HG03442 (cell line): ENCODE measurements around the gene RAB31.

ENCODE experiments used
- ATAC-seq: cut with Tn5 transposase; IDR thresholded peaks from one replicate; pipeline ENCODE4 v1.9.1; 2021; ENCODE audit warnings: mild to moderate bottlenecking, moderate library complexity; ENCODE audit not compliant: unreplicated experiment

The RAB31 gene

DNA sequence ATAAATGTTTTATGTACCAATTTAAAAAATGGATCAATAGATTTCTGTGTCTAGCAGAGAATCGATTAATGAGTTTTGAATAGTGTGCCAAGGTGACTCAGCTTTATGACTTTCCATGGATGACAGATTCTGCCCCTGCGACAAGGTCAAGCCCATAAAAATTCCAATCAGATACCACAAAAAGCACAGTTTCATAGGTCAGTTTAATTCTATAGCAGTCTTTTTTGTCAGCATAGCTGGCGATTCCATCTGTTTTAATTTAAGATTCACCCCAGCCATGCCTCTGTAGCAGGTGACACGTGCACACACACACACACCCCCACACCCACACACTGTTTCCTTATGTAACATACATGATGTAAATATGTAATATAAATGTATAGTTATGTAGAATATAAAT is 28.9 kb downstream of the RAB31 start:
- no peak for ATAC-seq

DNA sequence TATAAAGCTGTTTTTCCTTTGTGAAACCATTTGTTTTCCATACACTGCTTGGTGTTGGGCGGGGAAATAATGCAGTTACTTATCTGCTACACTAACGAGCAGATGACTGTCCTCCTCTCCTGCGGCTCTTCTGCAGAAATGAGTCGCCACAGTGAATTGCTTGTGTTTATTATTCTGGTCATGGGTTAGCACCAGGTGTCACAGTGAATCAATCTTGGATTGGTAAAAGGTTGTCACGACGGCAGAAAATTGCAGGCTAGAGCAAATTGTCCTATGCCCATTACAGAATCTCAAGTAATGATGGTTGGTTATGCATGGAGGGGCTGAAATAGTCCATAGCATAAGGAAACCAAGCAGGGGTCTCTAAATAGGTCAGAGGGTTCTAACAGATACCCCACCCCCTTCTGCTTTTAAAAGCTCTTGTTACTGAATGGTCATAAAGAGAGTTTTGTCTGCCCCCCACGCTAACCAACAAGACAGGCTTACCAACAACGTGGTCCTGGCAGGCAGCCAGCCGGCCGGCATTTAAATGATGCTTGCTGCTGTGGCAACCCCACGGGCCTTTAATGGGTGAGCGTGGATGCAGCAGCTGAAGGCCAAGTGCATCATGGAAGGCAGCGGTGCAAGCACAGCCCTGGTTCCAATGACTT is 29.5 kb downstream of the RAB31 start:
- ATAC-seq = no peak

- ATAC-seq = no peak
Measured at GRCh38 chr18:9738266-9738969, 30.3 kb downstream of the RAB31 start.

DNA sequence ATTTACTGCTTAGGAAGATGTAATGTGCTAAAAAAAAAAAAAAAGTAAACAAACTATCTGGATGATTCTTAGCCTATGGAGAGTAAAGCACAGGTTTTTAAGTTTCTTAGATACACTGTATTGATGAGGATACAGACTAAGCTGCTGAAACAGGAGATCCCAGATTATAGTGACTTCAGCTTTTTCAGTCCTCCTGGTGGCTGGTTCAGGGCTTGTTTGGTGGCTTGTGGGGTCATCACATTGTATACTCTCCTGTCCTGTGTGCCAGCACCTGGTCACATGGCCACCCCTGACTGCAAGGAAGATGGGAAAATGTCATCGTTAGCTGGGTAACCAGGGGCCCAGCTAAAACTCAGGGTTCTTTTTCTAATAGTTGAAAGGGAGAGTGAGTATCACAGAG is 31.4 kb downstream of the RAB31 start:
- no peak for ATAC-seq

DNA sequence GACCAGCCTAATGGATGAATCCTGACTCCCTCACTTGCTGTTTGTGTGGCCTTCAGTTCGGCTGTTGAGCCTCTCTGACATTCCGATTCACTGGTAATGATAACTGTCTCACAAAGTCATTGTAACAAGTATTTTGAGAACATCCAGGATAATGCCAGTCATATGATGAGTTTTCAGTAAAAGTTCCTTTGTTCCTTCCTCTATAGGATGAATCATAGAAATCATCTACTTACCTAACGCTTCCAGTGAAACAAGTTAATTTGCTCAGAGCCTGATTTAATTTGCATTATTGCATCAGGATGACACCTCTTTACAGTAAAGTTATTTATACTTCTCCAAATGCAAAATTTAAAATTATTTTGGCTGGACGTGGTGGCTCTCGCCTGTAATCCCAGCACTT is 32.0 kb downstream of the RAB31 start:
- no peak for ATAC-seq

- no peak for ATAC-seq
Measured at GRCh38 chr18:9741406-9741792, 33.3 kb downstream of the RAB31 start.

DNA sequence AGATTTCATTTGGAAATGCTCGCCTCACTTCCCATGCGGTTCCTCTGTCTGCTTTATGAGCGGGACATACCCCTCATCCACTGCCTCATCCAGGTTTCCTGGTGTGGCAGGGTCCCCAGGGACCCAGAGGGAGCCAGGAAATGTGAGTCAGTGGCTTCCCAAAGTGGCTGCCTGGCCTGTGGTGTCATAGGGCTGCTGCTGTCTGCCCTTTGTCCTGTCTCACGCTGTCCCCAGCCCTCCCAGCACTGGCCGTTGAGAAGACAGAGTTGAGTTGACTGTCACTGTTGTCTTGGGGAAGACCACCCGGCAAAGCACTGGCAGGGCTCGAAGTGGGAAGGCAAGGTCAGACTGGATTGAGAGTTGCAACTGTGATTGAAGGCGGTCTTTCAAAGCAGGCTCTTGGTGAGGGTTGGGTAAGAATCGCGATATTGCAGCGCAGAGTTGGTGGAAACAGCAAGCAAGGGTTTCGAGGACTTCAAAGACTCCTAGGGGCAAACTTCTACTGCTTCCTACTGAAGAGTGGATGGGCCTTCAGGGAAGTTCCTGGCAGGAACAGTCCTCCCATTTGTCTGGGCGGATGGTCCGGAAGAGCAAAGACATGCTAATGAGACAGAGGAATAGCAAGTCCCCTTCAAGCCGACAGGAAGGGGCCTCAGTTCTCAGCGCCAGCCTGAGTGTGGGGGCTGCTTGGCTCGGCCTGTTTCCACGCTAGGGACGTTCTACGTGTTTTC is 33.9 kb downstream of the RAB31 start:
- ATAC-seq = no peak

- ATAC-seq = no peak
Measured at GRCh38 chr18:9742524-9743131, 34.5 kb downstream of the RAB31 start.

- ATAC-seq = no peak
Measured at GRCh38 chr18:9743200-9744016, 35.3 kb downstream of the RAB31 start.

DNA sequence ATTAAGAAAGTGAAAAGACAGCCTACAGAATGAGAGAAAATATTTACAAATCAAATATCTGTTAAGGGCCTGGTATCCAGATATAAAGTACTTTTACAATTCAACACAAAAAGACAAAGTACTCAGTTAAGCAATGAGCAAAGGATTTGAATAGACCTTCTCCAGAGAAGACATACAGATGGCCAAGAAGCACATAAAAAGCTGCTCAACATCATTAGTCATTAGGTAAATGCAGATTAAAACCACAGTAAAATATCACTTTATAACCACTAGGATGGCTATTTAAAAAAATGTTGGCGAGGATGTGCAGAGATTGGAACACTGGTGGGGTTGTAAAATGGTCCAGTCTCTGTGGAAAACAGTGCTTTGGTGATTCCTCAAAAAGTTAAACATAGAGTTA is 38.9 kb downstream of the RAB31 start:
- no peak for ATAC-seq

DNA sequence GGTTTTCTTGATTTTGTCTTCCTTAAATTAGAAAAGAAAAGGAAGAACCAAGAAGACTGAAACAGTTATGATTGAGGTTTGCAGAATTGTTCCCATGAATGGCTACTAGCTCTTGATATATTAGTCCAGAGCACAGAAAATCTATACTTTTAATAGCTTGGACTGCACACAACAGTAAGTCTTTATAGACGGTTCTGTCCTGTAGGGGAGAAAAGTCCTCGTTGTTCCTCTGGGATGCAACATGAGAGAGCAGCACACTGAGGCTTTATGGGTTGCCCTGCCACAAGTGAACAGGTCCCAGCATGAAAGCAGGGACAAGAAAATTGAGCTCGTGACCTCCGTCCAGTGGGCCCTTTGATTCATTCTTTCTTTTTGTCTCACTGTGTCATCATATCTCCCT is 41.5 kb downstream of the RAB31 start:
- no peak for ATAC-seq

GRCh38 chr18:9750112-9750511 is 42.0 kb downstream of the RAB31 start:
- no peak for ATAC-seq

DNA sequence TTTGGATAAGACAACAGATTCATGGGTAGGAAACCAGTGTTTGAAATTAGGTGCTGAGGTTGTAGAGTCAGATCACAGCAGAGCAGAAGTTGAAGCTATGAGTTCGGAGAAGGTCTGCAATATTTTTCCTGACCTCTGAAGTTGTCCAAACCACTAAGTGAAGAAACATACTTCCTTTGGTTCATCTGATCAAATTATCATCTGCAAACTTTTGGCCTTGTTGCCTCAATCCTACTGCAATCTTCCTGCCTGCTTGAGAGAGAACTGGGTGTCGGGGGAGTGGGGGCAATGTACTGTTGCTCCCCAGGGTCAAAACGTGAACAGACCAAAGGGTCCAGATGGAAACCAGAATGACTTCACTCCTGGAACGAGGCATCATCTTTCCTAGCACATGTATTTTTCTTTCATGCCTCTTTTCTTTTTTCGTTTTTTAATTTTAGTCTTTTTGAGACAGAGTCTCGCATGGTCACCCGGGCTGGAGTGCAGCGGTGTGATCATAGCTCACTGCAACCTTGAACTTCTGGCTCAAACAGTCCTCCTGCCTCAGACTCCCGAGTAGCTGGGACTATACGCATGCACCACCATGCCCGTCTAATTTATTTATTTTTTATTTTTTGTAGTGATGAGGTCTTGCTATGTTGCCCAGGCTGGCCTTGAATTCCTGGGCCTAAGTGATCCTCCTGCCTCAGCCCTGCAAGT is 42.7 kb downstream of the RAB31 start:
- no peak for ATAC-seq

DNA sequence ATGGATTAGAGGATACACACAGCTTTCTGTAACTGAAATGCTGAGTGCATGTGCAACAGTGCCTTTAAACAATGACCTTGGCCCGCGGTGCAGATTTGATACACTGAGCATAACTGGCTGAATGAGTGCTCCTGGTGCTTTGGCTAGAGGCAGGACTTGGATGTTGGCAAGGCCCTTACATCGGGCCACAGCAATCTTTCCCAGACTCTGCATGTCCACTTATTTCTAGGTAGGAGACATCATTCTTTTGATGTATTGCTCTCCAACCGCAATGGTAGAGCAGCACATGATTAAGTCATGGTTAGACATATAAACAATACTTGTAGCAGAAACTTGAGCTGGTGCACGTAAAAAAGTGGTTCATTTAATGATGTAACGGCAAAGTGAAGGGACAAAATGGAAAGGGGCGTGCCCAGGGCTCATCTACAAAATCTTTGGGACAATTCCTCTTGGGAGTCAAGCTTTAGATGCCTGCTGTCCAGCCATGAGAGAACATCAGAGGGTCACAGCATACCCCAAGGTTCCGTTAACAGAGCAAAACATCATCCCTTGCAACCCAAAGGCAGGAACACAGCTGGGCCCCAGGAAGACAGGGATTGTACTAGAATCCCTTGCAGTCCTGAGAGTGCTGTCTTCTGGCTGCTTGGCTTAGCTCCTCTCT is 43.4 kb downstream of the RAB31 start:
- no peak for ATAC-seq

GRCh38 chr18:9753846-9754245 is 45.7 kb downstream of the RAB31 start:
- ATAC-seq = no peak

- no peak for ATAC-seq
Measured at GRCh38 chr18:9755110-9755509, 47.0 kb downstream of the RAB31 start.

- no peak for ATAC-seq
Measured at GRCh38 chr18:9755615-9756014, 47.5 kb downstream of the RAB31 start.

- no peak for ATAC-seq
Measured at GRCh38 chr18:9756271-9756932, 48.3 kb downstream of the RAB31 start.

- ATAC-seq = no peak
Measured at GRCh38 chr18:9756933-9757470, 48.9 kb downstream of the RAB31 start.
